HG03135 (cell line): ENCODE data around the gene SEM1.
"Not testable (repeated sequence)": the region's sequence is repeated elsewhere in the genome, so short reads cannot be mapped to it uniquely, and the experiment has no call there.

Source experiments
- ATAC-seq: cut with Tn5 transposase; IDR thresholded peaks from one replicate; pipeline ENCODE4 v1.9.1; 2021; ENCODE audit warnings: mild to moderate bottlenecking, moderate library complexity; ENCODE audit not compliant: unreplicated experiment

The SEM1 gene

GRCh38 chr7:96665689-96666088, 44.0 kb downstream of the SEM1 start:
- ATAC-seq: no peak

GRCh38 chr7:96664793-96665192, 44.9 kb downstream of the SEM1 start:
- no peak for ATAC-seq

- no peak for ATAC-seq
Observed at GRCh38 chr7:96663871-96664445, 45.7 kb downstream of the SEM1 start.

GRCh38 chr7:96663457-96663856, 46.2 kb downstream of the SEM1 start:
- ATAC-seq: peak; percentile 95

- not testable (repeated sequence) for ATAC-seq
Observed at GRCh38 chr7:96662151-96662550, 47.5 kb downstream of the SEM1 start.

- ATAC-seq: no peak
Observed at GRCh38 chr7:96658022-96658412, 51.6 kb downstream of the SEM1 start.

GRCh38 chr7:96657347-96658021, 52.2 kb downstream of the SEM1 start:
- ATAC-seq: no peak

- no peak for ATAC-seq
Observed at GRCh38 chr7:96655956-96656355, 53.7 kb downstream of the SEM1 start.

- ATAC-seq: no peak
Observed at GRCh38 chr7:96654630-96655188, 54.9 kb downstream of the SEM1 start.

- ATAC-seq: no peak
Observed at GRCh38 chr7:96649981-96650380, 59.7 kb downstream of the SEM1 start.

- ATAC-seq: no peak
Observed at GRCh38 chr7:96648784-96649183, 60.9 kb downstream of the SEM1 start.

GRCh38 chr7:96647733-96648132, 61.9 kb downstream of the SEM1 start:
- no peak for ATAC-seq

GRCh38 chr7:96645084-96645483, 64.6 kb downstream of the SEM1 start:
- no peak for ATAC-seq

GRCh38 chr7:96643436-96643835, 66.2 kb downstream of the SEM1 start:
- not testable (repeated sequence) for ATAC-seq

GRCh38 chr7:96640054-96640453, 69.6 kb downstream of the SEM1 start:
- ATAC-seq: no peak
